GM18507 (cell line): ENCODE data around the gene SLC9A8.

Experiments used
- DNase-seq: peaks from one replicate; pipeline ENCODE4 v3.0.0; 2011; ENCODE audit warnings: low read depth; ENCODE audit not compliant: insufficient read length; ENCODE audit errors: extremely low spot score
- FAIRE-seq: peaks from 2 replicates; lab custom pipeline; 2011; peaks lifted over from hg19 to GRCh38; lab: Jason Lieb, UNC

SLC9A8 gene

GRCh38 chr20:49935746-49936152 is 123.1 kb downstream of the SLC9A8 start:
- DNase-seq = no peak
- FAIRE-seq = no peak

DNA sequence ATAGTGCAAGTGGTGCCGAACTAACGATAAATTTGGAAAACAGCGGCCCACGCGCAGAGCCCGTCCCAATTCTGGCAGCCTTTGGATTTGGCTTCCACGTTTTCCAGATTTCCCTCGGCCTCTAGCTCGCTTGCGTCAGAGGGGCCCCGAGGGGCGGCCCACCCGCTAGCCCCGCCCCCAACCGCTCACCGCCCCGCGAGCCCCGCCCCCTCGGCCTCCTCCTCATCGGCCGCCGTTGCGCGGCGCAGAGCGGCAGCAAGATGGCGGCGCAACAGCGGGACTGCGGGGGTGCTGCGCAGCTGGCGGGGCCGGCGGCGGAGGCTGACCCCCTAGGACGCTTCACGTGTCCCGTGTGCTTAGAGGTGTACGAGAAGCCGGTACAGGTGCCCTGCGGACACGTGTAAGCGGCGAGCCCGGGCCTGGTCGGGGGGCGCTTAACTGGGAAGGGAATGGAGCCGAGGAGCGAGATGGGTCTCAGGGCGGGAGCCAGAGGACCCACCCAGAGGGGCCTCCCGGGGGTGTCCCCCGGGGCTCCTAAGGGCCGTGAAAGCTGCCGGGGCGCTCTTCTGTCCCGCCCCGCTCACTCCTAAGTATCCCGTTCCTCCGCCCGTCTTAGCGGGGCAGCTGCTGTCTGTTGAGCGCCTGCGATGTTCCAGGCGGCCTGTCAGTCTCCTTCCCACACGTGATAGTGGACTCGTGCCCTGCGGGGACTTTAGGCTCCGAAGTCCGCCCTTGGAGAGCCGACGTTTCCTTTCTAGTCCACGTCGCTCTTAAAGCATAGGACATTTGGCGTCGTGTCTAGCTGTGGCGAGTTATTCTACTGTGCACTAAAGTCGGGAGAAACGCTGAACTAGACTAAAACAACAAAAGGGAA is 123.8 kb downstream of the SLC9A8 start, which contains the start of gene RNF114:
TSS of gene RNF114 (plus strand) at position 245 of the 874 bp plus-strand sequence. CDS start at position 261, 16 bp downstream.
- DNase-seq = peak; percentile 92

GRCh38 chr20:49937027-49937929 is 124.7 kb downstream of the SLC9A8 start:
- FAIRE-seq = no peak
- DNase-seq = no peak

More for the DNA sequence above, 123.8 kb downstream of the SLC9A8 start, which contains the start of gene RNF114:
- FAIRE-seq = no peak

- FAIRE-seq = no peak
Measured at GRCh38 chr20:49938173-49939163, 125.8 kb downstream of the SLC9A8 start.

DNA sequence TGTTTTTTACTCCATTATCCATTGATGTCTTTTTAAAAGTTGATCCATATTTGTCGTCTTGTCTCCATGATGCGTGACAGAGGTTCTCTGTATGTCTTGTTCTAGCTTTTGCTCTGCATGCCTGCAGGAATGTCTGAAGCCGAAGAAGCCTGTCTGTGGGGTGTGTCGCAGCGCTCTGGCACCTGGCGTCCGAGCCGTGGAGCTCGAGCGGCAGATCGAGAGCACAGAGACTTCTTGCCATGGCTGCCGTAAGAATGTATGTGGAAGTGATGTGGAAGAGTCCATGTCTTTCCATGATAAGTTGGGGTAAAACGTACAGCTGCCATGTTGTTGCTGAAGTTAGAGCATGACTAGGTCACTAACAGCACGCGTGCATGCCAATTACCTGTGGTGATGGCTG is 128.8 kb downstream of the SLC9A8 start:
- no peak for FAIRE-seq
- no peak for DNase-seq

More at GRCh38 chr20:49938173-49939163, 125.8 kb downstream of the SLC9A8 start:
- no peak for DNase-seq
